Activated CD4-positive, alpha-beta T cell treated with anti-CD3 and anti-CD28 coated beads, Interleukin-10, Interleukin-2, amounts not matched to agents 100 ng/mL and 50 ng/mL, durations not matched to agents 16 hours and 8 hours (primary cell): ENCODE results near the gene CLCA4.

ENCODE experiments used
- DNase-seq: peaks from one replicate; pipeline ENCODE4 v3.0.0-alpha.2; 2020

CLCA4 gene

GRCh38 chr1:86546787-86547221 is at the start of gene CLCA4:
CLCA4 (plus strand) TSS chr1:86547078; CDS start chr1:86547120, 42 bp downstream.
- no peak for DNase-seq

DNA sequence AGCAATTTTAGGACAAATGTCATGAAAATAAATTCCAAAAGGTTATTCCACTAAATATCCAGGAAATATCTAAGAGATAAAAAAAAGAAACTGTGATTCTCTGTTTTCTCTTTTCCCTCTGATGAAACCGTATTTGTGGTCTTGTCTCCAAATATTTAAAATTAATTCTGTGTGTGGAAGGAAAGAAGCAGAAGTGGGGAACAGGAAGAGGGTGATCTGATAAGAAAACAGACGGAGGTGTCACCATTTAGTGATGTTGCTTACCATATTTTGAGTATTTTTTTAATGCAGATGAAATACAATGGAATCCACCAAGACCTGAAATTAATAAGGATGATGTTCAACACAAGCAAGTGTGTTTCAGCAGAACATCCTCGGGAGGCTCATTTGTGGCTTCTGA is 48.6 kb upstream of the CLCA4 start:
- DNase-seq = no peak

DNA sequence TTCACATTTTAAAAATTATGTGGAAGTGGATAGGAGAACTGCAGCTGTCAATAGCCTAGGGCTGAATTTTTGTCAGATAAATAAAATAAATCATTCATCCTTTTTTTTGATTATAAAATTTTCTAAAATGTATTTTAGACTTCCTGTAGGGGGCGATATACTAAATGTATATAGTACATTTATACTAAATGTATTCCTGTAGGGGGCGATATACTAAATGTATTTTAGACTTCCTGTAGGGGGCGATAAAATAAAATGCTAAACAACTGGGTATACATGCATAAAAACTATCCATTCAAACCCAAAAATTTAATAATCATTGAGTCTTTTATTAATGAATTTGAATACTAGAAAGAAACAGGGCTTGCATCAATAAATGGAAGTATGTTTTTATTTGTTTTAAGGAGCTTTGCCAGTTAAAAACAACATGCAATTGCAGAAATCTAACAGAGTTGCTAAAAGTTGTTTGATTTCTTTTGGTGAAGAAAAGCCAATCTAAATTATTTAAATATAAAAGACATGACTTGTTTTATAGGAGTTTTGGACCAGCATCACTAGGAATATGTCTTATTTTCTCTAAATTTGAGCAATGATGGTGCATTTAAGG is 46.8 kb upstream of the CLCA4 start:
- peak; percentile 76 for DNase-seq

- DNase-seq = no peak
Measured at GRCh38 chr1:86500714-86501113, 46.2 kb upstream of the CLCA4 start.

DNA sequence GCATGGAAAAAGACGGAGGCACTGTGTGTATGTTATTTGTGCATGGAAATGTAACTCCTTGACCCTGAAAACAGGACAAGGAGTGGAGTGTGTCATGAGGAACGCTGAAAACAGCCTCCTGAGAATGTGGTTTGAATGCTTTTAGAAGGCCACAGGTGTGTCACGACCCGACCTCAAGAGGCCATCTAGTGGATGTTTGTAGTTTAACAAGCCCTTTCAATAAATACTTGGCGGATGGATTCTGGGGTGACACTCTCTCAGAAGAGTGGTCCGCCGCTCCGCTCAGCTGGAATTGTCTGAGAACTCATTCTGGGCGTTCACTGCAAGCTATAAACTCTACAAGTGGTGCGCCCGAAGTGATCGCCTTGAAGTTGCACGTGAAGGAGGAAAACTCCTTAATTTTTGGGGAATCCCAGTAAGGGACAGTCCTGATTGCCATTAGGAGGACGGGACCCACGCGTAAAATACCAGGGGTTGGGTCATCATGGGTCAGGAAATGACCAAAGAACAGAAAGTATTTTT is 44.7 kb upstream of the CLCA4 start:
- peak; percentile 59 for DNase-seq

DNA sequence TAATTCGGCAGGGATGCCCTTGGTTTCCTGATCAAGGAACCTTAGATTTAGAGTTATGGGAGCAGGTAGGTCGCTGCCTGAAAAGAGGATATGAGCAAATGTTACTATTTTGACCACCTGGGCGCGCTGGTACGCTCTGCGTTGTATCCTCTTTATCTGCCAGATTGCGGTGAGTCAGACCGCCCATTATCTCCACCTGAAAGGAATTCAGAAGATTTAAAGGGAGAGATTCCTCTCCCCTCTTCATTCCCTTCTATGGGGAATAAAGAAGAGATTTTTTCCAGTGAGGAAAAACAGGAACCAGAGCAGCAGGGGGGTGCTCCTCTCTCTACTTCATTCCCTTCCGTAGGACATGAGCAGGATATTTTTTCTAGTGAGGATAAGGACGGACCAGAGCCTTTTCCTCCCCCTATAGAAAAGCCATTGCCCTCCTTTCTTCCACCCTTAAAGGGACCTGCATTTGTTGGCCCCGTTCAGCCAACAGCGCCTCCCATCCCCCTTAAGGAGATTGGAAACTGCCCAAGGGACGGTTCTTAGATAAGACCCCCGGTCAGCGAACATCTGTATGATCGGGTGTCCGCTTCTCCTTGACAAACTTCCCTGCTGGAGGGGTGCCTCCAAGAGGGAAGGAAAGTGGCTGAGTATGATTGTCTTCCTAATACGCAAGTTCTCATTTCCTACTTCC is 44.0 kb upstream of the CLCA4 start:
- no peak for DNase-seq

DNA sequence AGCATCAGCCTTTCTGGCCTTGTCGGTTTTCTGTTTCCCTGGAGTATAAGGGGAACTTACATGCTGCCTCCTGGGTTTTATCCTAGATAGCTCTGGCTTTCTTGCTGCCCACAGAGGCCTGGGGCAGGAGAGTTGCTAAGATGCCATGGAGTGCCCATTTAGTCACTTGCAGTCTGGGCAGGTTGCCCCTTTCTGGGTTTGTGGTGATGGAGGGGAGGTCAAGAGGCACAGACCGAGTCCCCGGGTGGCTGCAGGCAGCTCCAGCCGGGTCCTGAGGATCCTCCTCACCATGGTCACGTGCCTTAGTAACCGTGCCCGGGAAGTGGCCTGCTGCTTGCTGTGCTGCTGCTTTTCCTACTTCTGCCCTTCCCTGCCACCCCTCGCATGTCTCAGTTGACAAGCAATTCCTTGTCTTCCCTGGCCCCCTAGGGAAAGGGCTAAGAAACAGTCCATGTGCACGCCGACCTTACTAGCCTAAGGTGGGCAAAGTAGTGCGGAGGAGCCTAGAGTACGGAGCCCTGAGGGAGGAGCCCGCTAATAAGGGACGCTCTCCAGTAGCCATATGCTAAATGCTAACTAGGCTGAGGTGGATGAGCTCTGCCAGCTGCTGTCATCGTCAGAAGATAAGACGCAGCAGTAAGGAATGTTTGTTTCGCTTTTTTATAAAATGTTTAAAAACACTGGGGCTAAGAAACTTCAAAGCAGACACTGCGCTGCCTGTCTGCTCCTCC is 43.3 kb upstream of the CLCA4 start:
- DNase-seq = no peak

DNA sequence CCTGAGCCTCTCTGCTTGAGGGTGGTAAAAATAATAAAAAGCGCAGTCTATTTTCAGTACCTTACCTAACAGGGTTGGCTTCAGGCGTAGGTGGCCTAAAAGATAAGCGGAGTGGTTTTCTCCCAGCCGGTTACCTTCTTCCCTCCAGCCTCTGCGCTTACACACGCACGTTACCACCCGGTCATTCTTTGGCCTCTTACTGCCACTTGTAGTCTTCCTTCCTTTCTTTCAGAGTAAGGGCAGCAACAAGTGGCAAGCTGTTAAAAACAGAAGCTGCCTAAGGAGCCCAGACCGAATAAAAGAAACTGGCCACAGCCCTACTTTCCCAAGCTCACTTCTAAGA is 42.8 kb upstream of the CLCA4 start:
- DNase-seq = no peak

- no peak for DNase-seq
Measured at GRCh38 chr1:86504895-86505563, 41.8 kb upstream of the CLCA4 start.

DNA sequence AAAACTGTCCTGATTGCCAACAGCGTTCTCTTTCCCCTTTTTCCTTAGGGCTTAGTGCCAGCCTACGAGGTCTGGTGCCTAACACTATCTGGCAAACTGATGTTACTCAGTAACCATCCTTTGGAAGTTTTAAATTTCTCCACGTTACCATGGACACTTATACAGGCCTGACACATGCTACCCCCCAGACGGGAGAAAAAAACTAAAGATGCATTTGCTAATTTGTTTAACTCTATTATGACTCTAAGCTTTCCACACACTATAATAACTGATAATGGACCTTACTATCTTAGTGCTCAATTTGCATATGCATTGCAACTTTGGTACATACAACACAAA is 41.3 kb upstream of the CLCA4 start:
- no peak for DNase-seq

GRCh38 chr1:86507935-86508582 is 38.8 kb upstream of the CLCA4 start:
- DNase-seq = peak; percentile 13

DNA sequence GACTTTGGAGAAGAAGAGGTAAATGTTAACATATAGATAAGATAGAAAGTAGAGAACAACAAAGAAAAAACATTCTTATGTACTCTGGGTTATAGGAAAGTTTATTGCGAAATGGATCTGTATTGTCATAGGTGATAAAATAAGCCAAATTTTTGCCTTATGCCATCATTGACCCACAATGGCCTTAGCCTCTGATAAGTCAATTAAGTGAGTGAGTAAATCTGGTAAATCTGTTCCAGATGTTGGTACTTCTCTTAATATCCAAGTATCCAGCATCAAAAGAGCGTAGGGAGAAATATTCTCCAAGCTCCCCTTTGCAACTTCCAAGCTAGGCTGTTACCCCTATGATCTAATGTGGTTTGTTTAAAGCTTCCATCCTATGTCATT is 38.3 kb upstream of the CLCA4 start:
- no peak for DNase-seq

DNA sequence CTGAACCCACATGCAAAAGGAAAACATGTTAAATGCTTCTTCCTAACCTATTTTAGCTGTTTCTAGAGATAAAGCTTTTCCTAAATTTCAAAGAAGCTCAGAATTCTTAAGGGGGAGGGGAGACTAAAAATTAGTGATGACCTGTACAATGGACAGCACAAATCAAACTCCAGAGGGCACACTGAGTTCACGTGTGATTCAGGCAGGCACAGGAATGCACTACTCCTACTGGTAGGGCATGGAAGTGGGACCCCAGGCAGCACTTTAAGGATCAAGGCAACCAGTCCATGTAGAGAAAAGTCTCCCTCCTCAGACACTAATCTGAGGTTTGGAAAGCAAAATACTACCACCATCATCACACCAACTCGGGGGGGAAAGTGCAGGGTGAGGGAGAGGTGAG is 31.3 kb upstream of the CLCA4 start:
- no peak for DNase-seq

- DNase-seq = no peak
Measured at GRCh38 chr1:86516335-86516734, 30.5 kb upstream of the CLCA4 start.

DNA sequence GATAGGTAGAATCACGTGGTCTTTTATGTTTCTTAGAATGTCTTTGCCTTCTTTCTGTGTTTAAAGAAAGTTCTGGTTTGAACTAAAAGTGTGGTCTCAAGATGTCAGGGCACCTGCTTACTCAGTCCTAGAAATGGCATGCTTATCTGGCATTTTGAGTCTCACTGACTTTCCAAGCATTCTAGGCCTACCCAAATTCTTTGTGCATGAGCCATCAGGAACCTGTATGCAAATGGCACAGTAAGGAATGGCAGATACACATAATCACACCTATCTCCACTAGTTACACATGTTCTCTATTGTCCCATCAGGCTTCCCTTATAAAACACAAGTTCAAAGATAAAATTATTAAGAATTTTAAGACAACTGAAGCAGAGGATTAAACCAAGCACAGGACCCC is 29.5 kb upstream of the CLCA4 start:
- no peak for DNase-seq

GRCh38 chr1:86520789-86521521 is 25.9 kb upstream of the CLCA4 start:
- DNase-seq = no peak

DNA sequence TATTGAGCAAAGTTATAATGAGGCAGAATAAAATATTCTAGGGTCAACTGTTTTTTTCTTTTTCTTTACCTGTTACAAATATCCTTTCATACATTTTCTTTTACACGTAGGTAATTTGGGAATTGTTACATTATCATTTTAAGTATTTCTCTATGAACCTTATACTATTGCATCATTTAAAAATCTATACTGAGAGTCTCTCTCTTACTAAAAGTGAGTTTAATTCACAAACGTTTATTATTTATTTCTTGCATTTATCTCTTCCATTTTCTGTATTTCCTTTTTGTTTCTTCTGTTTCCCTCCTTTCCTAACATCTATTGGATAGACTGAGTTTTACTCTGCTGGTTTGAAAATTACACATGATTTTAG is 25.4 kb upstream of the CLCA4 start:
- no peak for DNase-seq

DNA sequence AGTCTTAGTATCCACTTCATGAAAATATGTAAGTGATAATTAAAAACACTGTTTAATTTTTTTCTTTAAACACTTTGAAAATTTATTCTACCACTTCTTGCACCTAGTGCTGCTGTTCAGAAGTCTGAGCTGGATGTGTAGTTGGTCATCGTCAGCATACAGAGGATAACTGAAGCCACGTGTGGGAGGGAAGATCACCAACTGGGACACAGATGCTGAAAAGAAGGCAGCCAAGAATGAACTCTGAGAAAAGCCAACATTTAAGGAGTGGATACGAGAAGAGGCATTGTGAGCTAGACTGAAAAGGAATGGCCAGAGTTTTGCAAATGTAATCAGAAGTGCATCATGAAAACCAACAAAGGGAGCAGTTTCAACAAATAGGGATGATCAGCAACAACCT is 24.6 kb upstream of the CLCA4 start:
- DNase-seq = no peak

- no peak for DNase-seq
Measured at GRCh38 chr1:86523670-86524354, 23.1 kb upstream of the CLCA4 start.

GRCh38 chr1:86527306-86527705 is 19.6 kb upstream of the CLCA4 start:
- no peak for DNase-seq

DNA sequence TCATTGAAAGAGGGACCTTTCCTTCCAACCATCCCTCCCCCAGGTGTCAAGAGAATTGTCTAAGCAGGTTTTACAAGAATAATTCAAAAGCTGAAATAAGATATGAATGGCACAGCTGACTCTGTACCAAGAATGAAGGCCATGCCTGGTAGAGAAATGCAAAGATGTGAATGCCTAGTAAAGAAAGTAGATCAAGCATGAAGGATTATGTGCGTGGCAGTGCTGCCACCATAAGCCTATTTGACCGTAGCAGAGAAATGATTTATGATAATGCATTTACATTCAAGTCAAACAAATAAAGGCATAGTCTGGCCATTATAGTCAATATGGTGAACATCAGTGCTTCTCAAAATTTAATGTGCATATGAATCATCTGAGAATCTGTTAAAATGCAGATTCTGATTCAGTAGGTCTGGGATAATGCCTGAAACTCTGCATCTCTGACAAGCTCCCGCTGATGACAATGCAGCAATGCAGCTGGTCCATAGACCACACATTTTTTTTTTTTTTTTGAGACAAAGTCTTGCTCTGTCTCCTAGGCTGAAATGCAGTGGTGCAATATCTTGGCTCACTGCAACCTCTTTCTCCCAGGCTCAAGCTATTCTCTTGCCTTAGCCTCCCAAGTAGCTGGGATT is 16.6 kb upstream of the CLCA4 start:
- no peak for DNase-seq
